Measurements from ENCODE around the gene RAB22A. TPM values are rescaled to one million over a fixed set of nuclear protein-coding genes. Genes with fewer than 3 reads are reported as not detected.
A peak's percentile ranks its signal among the peaks of the same experiment; 100 is the strongest.

The RAB22A gene
- polyA plus RNA-seq (2013, experiment 1 of 2; ENCODE audit: insufficient read length) = 11.8 TPM
- polyA plus RNA-seq (2013, experiment 2 of 2; ENCODE audit: insufficient read length) = 11.1 TPM

DNA sequence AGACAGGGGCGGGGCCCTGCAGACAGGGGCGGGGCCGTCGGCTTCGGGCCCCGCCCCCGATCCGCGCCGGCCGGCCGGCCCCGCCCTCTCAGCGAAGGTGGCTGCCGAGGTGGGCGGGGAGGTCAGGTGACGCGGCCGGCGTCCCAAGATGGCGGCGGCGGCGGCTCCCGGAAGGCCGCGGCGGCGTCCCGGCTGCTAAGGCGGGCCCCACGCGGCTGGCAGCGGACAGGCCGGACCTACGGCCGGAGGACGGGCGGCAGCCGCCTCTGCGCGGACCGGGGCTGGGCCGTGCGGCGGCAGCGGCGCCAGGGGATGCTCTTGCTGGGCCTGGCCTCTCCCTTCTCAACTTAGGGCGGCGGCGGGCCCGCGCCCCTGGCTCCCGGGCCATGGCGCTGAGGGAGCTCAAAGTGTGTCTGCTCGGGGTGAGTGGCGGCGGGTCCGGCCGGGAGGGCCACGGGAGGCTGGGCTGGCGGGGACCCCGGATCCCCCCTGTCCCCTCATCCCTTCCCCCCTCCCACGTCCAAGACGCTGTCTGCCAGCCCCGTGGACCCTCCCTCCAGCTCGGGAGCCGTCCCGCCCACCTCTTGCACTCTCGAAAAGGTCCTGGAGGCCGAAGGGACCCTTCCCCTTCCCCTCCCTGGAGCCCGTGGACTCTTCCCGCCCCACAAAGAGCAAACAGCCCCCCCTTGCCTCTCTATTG lies at the start of gene RAB22A:
Gene RAB22A, plus strand, starts transcription at position 125 of the 700 bp plus-strand sequence. Its CDS starts 262 bp downstream, at position 387.
- DNase-seq = peak; percentile 81

DNA sequence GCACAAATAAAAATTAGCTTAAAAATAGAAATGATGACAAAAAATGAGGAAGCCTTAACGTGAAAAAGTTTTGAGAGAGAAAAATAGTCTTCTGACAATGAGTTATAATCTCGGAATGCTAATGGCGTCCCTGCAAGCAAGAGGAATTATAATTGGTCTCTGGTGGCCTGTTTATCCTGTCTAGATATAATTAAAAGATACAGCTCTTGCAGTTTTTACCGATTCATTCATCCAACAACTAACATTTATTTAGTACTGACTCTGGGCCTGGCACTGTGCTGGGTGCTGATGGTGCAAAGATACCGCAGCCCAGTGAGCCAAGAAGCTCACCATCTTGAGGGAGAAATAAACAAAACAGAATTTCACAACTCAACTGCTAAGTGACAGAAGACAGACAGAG lies 49.5 kb upstream of the RAB22A start:
- peak; percentile 9 for DNase-seq

- DNase-seq = no peak
These were observed 47.9 kb upstream of the RAB22A start for GRCh38 chr20:58261660-58262059.

- no peak for DNase-seq
These were observed 45.2 kb upstream of the RAB22A start for GRCh38 chr20:58264271-58264670.

GRCh38 chr20:58267389-58268215 lies 41.9 kb upstream of the RAB22A start:
- DNase-seq = no peak

- DNase-seq = no peak
These were observed 41.1 kb upstream of the RAB22A start for GRCh38 chr20:58268421-58268821.

- no peak for DNase-seq
These were observed 40.4 kb upstream of the RAB22A start for GRCh38 chr20:58268936-58269619.

DNA sequence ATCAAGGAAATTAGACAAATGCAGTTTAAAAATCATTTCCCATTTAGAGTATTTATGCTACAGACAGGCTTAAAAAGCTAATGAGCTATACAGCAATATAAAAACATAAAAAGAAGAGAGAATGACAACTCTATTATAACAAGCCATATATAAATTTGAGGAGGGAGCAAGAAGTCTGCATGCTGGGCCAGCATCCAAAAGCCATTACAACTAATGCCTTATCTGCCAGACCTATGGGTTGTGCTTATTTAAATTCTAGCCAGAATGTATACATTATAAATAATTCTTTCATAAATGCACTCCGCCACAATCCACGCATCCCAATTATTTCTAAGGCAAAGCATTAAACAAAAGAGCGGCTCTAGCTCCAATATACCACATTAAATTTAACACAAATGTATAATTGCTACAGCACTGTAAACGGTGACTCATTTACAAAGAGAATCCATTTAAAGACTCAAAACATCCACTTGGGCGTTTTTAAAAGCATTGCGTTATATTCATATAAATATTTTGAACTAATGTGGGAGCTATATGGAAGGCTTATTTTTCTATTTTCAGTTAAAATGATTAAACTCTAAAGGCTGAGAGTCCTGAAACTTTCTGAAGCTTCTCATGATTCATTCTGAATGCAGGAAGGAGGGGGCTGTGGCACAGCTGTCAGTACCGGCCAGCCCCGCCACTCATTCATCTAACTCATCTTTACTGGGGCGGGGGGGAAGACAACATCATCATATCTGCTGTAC lies 37.7 kb upstream of the RAB22A start:
- DNase-seq = peak; percentile 19

DNA sequence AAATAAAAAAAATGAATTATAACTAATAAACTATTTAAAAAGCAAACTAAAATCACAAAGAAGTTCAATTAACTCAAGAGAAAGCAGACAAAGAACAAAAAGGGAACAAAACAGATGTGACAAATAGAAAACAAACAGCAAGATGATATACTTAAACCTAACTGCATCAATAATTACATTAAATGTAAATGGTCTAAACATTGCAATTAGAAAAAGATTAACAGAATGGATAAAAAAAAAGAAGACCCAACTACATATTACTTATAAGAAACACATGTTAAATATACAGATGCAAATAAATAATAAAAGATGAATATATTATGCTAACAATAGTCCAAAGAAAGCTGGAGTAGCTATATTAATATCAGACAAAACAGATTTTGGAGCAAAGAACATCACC lies 35.1 kb upstream of the RAB22A start:
- DNase-seq = no peak

DNA sequence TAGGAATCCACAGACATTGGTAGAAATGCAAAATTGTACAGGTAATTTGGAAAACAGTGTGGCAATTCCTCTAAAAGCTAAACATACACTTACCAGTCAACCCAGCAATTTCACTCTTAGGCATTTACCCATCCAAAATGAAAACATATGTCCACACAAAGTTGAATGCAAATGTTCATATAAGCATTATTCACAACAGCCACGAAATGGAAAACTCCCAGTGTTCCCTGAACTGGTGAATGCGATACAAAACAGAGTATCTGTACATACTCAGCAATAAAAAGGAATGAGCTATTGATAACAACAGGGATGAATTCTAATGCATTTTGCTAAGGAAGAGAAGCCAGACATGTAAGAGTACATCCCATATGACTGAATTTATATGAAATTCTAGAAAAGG lies 32.4 kb upstream of the RAB22A start:
- no peak for DNase-seq

DNA sequence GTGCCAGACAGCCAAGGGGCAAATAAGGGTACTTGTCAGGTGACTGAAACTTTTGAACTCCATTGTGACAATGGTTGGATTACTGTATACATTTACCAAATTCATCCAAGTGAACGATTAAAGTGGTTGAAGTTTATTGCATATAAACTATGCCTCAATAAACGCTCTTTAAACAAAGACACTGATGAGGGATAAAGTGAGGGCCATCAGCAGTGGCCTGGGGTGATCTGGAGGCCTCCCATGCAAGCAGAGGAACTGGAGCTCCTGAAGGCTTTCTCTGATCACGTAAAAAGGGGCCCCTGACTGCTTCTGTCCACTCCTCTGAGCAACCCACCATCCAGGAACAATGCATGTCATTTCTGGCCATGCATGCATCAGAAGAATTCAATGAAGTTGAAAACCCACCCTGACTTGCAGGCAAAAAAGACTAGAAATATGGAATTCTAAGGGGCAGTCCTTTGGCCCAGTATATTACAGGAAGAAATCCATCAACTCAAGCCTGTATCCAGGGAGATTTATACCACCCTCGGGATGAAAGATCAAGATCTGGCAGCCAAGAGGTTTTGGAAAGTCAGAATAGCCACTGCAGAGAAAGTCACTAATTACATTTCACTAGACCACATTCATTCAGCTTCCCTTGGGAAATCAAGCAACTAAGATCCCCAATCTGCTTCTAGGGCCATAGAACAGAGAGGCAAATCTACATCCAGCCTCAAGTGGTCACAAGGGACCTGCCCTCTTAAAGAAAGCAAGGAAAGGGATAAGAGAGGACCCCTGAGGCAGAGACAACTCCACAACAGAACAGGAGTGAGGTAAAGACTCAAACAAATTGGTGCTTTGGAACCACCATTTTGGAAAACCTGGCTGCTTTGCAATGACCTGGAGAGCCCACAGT lies 31.7 kb upstream of the RAB22A start:
- no peak for DNase-seq

DNA sequence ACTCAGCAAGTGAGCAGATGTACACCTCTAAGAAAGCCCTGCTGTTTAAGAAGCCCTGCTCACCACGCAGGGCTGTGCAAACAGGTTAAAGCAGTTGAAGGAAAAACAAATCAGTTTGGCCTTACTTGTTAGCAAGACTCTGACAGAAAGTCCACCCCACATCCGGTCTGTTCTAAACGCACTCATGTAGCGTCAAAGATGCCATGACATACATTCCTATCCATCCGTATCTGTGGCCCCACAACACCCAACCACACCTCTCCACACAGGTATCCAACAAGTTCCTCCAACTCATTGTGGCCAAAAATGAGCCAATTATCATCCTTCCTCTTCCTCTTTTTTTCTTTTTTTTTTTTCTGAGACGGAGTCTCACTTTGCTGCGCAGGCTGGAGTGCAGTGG lies 22.8 kb upstream of the RAB22A start:
- DNase-seq = no peak

GRCh38 chr20:58287638-58288037 lies 21.9 kb upstream of the RAB22A start:
- DNase-seq = no peak

DNA sequence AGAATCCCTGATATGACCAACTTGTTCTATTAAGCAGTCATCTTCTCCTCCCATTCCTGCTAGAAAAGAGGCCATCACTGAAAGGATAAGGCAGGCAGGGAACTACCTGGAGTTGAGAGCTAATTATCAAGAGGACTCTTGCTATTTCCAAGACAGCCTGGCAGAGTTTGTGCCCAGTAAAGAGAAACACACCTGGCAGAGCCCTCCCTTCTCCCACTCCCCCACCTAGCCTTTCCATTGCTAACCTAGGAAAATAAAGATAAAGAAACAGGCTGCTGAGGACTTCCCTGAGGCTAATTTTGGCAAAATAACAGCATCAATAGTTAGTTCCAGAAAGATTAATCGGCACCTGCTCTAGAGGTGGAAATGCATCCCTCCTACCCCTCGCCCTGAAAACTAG lies 20.4 kb upstream of the RAB22A start:
- DNase-seq = no peak

DNA sequence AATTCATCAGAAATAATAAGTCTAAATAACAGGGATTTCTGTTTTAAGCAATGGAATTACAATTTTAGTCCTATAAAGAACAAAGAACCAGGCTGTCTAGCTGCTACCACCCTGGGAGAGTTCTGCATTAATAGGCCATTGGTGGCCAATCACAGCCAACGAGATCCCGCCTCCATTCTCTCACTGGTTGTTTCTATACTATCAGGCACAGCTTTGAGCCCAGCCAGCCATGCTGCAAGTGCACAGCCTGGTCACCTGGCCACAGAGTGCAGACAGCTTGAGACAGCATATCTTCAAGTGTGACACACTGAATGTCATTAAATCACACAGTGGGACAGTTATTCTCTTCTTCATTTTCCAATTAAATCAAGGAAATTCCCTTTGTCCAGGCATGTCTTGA lies 16.1 kb upstream of the RAB22A start:
- DNase-seq = no peak

- no peak for DNase-seq
These were observed 14.7 kb upstream of the RAB22A start for GRCh38 chr20:58294497-58295455.

DNA sequence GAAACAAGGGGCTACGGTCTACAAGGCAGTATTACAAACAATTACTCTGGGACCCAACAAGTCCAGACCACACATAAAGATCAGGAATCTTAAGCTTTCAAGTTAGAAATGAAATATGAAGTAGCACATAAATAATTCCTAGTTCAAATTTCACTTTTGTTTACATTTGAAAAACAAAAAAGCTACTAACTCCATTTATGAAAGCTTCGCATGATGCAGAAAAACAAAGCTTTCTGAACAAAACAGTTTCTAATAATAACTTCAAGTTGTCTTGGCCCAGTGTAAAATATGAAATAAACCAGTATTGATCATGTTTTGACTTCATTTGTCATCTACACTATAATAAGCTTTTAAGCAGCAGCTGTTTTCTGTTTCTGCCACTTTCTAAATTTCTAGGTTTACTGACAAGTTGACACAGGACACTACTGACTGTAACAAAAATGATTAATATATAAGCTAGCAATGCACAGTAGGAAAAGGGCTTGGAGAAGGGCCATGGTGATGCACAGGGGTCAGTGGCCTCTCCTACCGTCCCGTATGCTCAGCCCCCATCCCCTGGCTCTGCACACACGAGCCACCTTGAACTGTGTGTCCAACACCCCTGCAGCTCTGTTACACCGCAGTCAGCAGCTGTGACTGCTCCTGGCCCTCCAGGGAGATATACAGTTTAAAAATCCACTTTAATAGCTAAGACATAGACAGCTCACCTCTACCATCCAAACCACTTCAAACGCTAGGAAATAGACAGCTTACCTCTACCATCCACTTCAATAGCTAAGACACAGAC lies 13.3 kb upstream of the RAB22A start:
- no peak for DNase-seq

- DNase-seq = no peak
These were observed 12.1 kb upstream of the RAB22A start for GRCh38 chr20:58297394-58297793.

DNA sequence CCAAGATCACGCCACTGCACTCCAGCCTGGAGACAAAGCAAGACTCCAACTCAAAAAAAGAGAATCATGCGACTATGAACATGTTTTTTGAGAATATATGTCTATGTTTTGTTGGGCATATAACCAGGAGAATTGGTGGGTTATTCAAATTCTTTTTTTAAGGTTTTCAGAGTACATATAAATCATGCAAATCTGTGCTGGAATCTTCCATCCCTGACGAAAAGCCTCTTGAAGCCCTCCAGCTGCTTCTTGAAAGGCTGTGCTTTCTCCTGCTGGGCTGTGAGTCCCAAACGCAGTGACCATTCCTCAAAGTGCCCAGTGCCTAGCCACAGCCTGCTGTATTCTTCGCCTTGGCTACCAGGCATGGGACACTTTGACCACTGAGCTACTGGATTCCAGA lies 9.2 kb upstream of the RAB22A start:
- no peak for DNase-seq
